ENCODE results near the gene ADAMTSL2. TPM values are rescaled to one million over a fixed set of nuclear protein-coding genes. Genes with fewer than 3 reads are reported as not detected.
A peak's percentile ranks its signal among the peaks of the same experiment; 100 is the strongest.

Gene ADAMTSL2
- polyA plus RNA-seq, 1 of the 3 experiments (the other 2 are of a cell fraction) = 0.21 TPM

DNA sequence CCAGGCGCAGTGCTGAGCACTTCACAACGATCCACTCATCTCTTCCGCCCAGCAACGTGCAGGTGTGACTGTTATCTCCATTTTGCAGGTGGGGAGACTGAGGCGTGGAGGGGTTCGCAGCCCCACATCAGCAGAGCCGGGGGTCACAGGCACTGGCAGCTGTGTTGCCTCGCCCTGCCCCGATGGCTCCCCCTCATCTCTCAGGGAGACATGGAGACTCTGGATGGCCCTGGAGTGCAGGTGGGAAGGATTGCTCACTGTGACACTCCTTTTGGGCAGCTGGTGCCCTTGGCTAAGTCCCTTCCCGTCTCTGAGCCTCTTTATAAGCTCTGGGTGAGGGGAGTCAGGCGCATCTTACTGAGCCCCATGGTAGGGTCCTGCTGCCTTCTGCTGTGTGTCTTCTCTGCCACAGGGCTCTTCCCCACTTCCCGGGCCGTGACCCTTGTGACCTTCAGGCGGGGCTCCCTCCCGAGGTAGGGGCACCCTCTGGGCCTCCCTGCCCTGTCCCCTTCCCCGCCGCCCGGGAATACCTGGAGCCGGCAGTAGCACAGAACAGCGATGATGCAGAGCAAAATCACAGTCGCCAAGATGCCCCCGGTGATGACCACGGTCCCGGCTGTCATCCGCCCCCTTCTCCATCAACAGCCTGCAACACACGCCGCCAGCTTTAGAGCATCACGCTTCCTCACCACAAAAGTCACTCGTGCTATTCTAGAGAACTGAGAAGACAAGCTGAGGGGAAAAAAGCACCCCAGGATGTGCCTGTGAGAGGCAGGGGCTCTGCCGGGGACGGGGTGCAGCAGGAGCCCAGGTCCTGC lies 45.3 kb downstream of the ADAMTSL2 start:
- H3K4me3 ChIP-seq (ENCODE audit: low read depth in 2 of 2, low read length in 1 of 2) = no peak overlapping the region
- H3K79me2 ChIP-seq (ENCODE audit: insufficient read depth) = no peaks in the 10 kb centered on the region
- no peaks in the 10 kb centered on the region for H3K9me3 ChIP-seq
- H3K27ac ChIP-seq (ENCODE audit: low read depth in 2 of 2, low read length in 1 of 2) = peak overlapping the region in 1 of 2 experiments; percentile 100; a peak in 2 of 4 replicates
- ChIA-PET POLR2A (interaction anchor here (0.8 to 3.0 kb wide), 2 partner anchors 56 kb away, joined by 4 to 47 read pairs; partner anchors contain the start of gene DBH), CTCF (interaction anchor here (0.7 to 7.1 kb wide), 4 partner anchors 12 to 163 kb away, joined by 3 to 51 read pairs (median 4); partner anchors contain the start of gene ADAMTSL2)
- H3K4me2 ChIP-seq = no peak overlapping the region
- H3K36me3 ChIP-seq (replicated peaks in 1 of 2; ENCODE audit: control insufficient read depth in 1 of 2, insufficient read depth in 2 of 2, low read length in 1 of 2) = no peaks in the 10 kb centered on the region
- H3K4me1 ChIP-seq (ENCODE audit: control insufficient read depth in 1 of 2, insufficient read depth in 2 of 2, low read depth in 1 of 2, low read length in 1 of 2) = peaks cover 0 to 77% of the 10 kb centered on the region in 2 experiments; a peak in 2 of 4 replicates
- 64% methylated on average over 18 of the region's 31 CpGs for WGBS (ENCODE audit: low lambda C conversion rate)
- no peak for DNase-seq
- no peaks in the 10 kb centered on the region for H3F3A ChIP-seq (replicated peaks; ENCODE audit: insufficient read depth)
- no peak for TF ChIP-seq MEF2A (IDR thresholded peaks at IDR 0.05; ENCODE audit: borderline replicate concordance, low read depth)
- TF ChIP-seq NFIC (IDR thresholded peaks at IDR 0.05; ENCODE audit: borderline replicate concordance) = no peak
- TF ChIP-seq, protein P1, sequence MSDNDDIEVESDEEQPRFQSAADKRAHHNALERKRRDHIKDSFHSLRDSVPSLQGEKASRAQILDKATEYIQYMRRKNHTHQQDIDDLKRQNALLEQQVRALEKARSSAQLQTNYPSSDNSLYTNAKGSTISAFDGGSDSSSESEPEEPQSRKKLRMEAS (IDR thresholded peaks at IDR 0.05; ENCODE audit: low read depth) = no peak
- TF ChIP-seq RCOR1 (IDR thresholded peaks at IDR 0.05; ENCODE audit: low read length) = no peak
- TF ChIP-seq NRF1 (IDR thresholded peaks at IDR 0.05; ENCODE audit: low read depth, low read length) = no peak
- TF ChIP-seq, protein P2, sequence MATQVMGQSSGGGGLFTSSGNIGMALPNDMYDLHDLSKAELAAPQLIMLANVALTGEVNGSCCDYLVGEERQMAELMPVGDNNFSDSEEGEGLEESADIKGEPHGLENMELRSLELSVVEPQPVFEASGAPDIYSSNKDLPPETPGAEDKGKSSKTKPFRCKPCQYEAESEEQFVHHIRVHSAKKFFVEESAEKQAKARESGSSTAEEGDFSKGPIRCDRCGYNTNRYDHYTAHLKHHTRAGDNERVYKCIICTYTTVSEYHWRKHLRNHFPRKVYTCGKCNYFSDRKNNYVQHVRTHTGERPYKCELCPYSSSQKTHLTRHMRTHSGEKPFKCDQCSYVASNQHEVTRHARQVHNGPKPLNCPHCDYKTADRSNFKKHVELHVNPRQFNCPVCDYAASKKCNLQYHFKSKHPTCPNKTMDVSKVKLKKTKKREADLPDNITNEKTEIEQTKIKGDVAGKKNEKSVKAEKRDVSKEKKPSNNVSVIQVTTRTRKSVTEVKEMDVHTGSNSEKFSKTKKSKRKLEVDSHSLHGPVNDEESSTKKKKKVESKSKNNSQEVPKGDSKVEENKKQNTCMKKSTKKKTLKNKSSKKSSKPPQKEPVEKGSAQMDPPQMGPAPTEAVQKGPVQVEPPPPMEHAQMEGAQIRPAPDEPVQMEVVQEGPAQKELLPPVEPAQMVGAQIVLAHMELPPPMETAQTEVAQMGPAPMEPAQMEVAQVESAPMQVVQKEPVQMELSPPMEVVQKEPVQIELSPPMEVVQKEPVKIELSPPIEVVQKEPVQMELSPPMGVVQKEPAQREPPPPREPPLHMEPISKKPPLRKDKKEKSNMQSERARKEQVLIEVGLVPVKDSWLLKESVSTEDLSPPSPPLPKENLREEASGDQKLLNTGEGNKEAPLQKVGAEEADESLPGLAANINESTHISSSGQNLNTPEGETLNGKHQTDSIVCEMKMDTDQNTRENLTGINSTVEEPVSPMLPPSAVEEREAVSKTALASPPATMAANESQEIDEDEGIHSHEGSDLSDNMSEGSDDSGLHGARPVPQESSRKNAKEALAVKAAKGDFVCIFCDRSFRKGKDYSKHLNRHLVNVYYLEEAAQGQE (IDR thresholded peaks at IDR 0.05; ENCODE audit: low read depth, low read length) = no peak
- TF ChIP-seq FOSL2 (IDR thresholded peaks at IDR 0.05; ENCODE audit: borderline replicate concordance, low read depth) = no peak
- no peak for TF ChIP-seq CHD2 (IDR thresholded peaks at IDR 0.05; ENCODE audit: low read length, partially characterized antibody)
- no peak for TF ChIP-seq TEAD4 (IDR thresholded peaks at IDR 0.05; ENCODE audit: borderline replicate concordance, insufficient read depth)
- no peak for TF ChIP-seq GATA2 (CRISPR knock-in tag; IDR thresholded peaks at IDR 0.05)
- TF ChIP-seq GABPA (IDR thresholded peaks at IDR 0.05; ENCODE audit: low read depth) = no peak
- TF ChIP-seq RXRA (IDR thresholded peaks at IDR 0.05; ENCODE audit: borderline replicate concordance, low read depth) = no peak
- TF ChIP-seq, protein P3, sequence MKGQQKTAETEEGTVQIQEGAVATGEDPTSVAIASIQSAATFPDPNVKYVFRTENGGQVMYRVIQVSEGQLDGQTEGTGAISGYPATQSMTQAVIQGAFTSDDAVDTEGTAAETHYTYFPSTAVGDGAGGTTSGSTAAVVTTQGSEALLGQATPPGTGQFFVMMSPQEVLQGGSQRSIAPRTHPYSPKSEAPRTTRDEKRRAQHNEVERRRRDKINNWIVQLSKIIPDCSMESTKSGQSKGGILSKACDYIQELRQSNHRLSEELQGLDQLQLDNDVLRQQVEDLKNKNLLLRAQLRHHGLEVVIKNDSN (IDR thresholded peaks at IDR 0.05; ENCODE audit: borderline replicate concordance, low read depth) = no peak
- TF ChIP-seq ELF1 (IDR thresholded peaks at IDR 0.05) = no peak
- TF ChIP-seq JUND (IDR thresholded peaks at IDR 0.05) = no peak
- TF ChIP-seq SMC3 (IDR thresholded peaks at IDR 0.05; ENCODE audit: low read depth, low read length) = no peak
- H2AFZ ChIP-seq (ENCODE audit: low read depth) = no peak overlapping the region
- H3K9ac ChIP-seq = no peak overlapping the region
- no peaks in the 10 kb centered on the region for H3K9me2 ChIP-seq
- H3K27me3 ChIP-seq (ENCODE audit: insufficient read depth) = no peaks in the 10 kb centered on the region
- no peaks in the 10 kb centered on the region for H4K20me1 ChIP-seq (ENCODE audit: insufficient read depth)

Data from SK-N-SH (cell line).